Gastrocnemius medialis (tissue), 4 donors: ENCODE results near the gene TRAF2. TPM values are rescaled to one million over a fixed set of nuclear protein-coding genes. Genes with fewer than 3 reads are reported as not detected.

Source experiments
- ATAC-seq, 2 donors: fragments of 150-250 bp; one replicate each; pipeline ENCODE4 v1.9.1; 2016
- DNase-seq, 2 donors: peaks; one replicate each; pipeline ENCODE4 v3.0.0-alpha.2; 2019
- H3K27ac ChIP-seq, 4 donors: fragments of 200-600 bp; sonication (generic); 1 replicate in 1 of 4; 2 replicates in 3 of 4; pipeline ENCODE4 v1.5.1; 2016 to 2018; ENCODE audit warnings: mild to moderate bottlenecking in 2 of 4, moderate library complexity in 1 of 4
- H3K27me3 ChIP-seq, 3 donors: fragments of 200-600 bp; sonication (generic) in 2 of 3; 1 replicate in 1 of 3; 2 replicates in 2 of 3; pipeline versions ENCODE4 v1.5.1 to v1.6.0; 2016 to 2019; ENCODE audit warnings: mild to moderate bottlenecking in 1 of 3, moderate library complexity in 1 of 3
- H3K36me3 ChIP-seq, 2 donors: fragments of 200-600 bp; sonication (generic) in 1 of 2; one replicate each; pipeline ENCODE4 v1.5.1; 2017 to 2018
- H3K4me1 ChIP-seq, 2 donors: fragments of 200-600 bp; sonication (generic) in 1 of 2; one replicate each; pipeline ENCODE4 v1.5.1; 2016 to 2017; ENCODE audit warnings: mild to moderate bottlenecking in 2 of 2
- H3K4me3 ChIP-seq, 4 donors: fragments of 200-600 bp; sonication (generic) in 3 of 4; 1 replicate in 1 of 4; 2 replicates in 3 of 4; pipeline ENCODE4 v1.5.1; 2016 to 2019; ENCODE audit warnings: mild to moderate bottlenecking in 2 of 4
- H3K9me3 ChIP-seq, 3 donors: fragments of 200-600 bp; sonication (generic) in 2 of 3; 1 replicate in 1 of 3; 2 replicates in 2 of 3; pipeline ENCODE4 v1.5.1; 2016 to 2019
- CTCF ChIP-seq, 5 experiments: fragments of 450-650 bp in 3 of 5; fragments of 200-600 bp in 2 of 5; sonication (generic) in 2 of 5; IDR thresholded peaks in 4 of 5; conservative IDR thresholded peaks in 1 of 5; 1 replicate in 4 of 5; 2 replicates in 1 of 5; pipeline ENCODE4 v1.5.1; 2016 to 2019; ENCODE audit warnings: antibody characterized with exemption in 5 of 5, mild to moderate bottlenecking in 3 of 5, moderate library complexity in 3 of 5
- POLR2A ChIP-seq, 2 donors: fragments of 450-650 bp; IDR thresholded peaks; one replicate each; pipeline ENCODE4 v1.6.1; 2017; ENCODE audit warnings: antibody characterized with exemption in 2 of 2, mild to moderate bottlenecking in 2 of 2, moderate library complexity in 2 of 2
- in situ Hi-C, 4 donors: fragments of 200-750 bp; cut with MboI; loops; one replicate each; pipeline versions ENCODE4 v1.15.0 to v1.8.0; 2017; ENCODE audit warnings: low sequenced_read_pairs in 4 of 4
- intact Hi-C: fragments of 100-400 bp; cut with DNase I; formaldehyde crosslinking; loops from one replicate; pipeline ENCODE4 v1.15.1; 2023; ENCODE audit warnings: low total_unique reads
- total RNA-seq, 4 donors: library from RNA; depleted of rRNA; stranded (reverse); fragments of >200 nt; gene quantifications; one replicate each; pipeline versions ENCODE4 v1.1.0 to v1.2.3, GENCODE V29; 2016

The TRAF2 gene
- total RNA-seq, 4 donors from 2014 or later: 3.5 to 6.6 (median 4.8) TPM

DNA sequence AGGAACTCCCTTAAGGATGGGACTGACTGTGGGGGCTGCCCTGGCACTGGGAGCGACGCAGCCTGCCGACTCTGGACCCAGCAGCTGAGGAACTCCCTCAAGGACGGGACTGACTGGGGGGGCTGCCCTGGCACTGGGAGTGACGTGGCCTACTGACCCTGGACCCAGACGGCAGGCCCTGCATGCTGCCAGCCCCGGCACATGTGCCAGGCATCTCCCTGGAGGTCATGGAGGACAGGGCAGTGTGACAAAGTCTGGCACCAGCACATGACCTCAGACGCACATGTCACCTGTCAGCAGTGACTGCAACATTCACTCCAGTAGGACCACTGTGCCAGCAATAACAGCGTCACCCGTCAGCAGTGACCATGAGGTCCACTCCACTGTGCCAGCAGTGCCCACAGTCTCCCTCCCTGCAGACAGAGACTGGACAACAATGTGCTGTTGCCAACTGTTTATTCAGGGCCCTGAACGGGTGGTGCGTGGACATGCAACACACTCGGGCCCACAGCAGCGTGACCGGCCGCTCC, 53.7 kb downstream of the TRAF2 start:
- Histone ChIP-seq H3K36me3 (peaks cover 0 to 28% of the 10 kb centered on the region in 2 donors), H3K9me3 (no peaks in the 10 kb centered on the region), H3K4me1 (peaks cover 23 to 45% of the 10 kb centered on the region in 2 donors), H3K4me3 (peak overlapping the region in 1 of 4 donors; percentile 95), H3K27me3 (no peaks in the 10 kb centered on the region), H3K27ac (peak overlapping the region; percentile 92 to 98 (median 96))
- DNase-seq: peak; percentile 88 to 98
- in situ Hi-C loops (loop anchor here in 2 of 4 donors (10.0 to 25.0 kb wide), 2 partner anchors 95 to 153 kb away; partner anchors contain the start of genes CCDC183 (in 1 of the 2), FUT7 (in 1 of the 2) and TMEM141 (in 1 of the 2)), intact Hi-C loops (loop anchor here (1.0 to 5.0 kb wide), 3 partner anchors 12 to 253 kb away; partner anchors contain the start of genes AGPAT2 and TRAF2)
- peak; percentile 77 to 79 for ATAC-seq
- peak; percentile 85 to 89 for TF ChIP-seq POLR2A (IDR thresholded peaks at IDR 0.05)
- no peak for TF ChIP-seq CTCF (IDR thresholded peaks at IDR 0.05 in 4 of 5, conservative IDR thresholded peaks at IDR 0.05 in 1 of 5)

DNA sequence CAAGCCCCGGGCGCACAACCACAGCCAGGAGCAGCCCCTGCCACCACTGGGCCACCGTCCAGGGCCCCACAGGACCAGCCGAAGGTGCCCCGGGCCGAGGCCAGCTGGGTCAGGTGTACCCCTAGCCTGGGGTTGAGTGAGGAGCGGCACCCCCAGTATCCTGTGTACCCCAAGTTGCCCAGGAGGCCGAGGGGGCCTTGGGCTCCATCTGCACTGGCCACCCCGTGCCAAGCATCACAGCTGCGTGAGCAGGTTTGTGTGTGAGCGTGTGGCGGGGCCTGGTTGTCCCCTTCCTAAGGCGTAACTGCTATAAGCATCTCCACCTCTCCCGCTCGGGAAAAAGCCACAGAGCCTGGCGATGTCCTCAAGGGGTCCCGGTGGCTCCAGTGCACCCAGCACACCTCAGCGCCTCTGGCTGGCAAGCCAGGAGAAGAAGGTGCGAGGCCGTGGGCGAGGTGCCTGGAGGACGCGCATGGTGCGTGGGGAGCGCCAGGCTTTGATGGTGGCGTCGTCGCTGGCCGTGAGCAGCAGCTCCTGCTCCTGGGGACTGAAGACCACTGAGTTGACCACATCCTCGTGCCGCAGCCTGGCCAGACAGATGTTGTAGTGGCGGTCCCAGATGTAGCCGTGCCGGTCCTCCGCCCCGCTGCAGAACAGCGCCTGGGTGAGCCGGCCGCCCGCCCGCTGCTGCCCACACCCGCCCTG, 54.4 kb downstream of the TRAF2 start:
- in situ Hi-C loops (loop anchor here in 2 of 4 donors (10.0 to 25.0 kb wide), 2 partner anchors 94 to 153 kb away; partner anchors contain the start of genes CCDC183 (in 1 of the 2), FUT7 (in 1 of the 2) and TMEM141 (in 1 of the 2)), intact Hi-C loops (loop anchor here (1.0 to 5.0 kb wide), 3 partner anchors 12 to 253 kb away; partner anchors contain the start of genes AGPAT2 and TRAF2)
- TF ChIP-seq POLR2A (IDR thresholded peaks at IDR 0.05): no peak
- TF ChIP-seq CTCF (IDR thresholded peaks at IDR 0.05 in 4 of 5, conservative IDR thresholded peaks at IDR 0.05 in 1 of 5): no peak
- peak overlapping the region; percentile 92 to 97 (median 96) for H3K27ac ChIP-seq
- DNase-seq (no peak), ATAC-seq (no peak)
- H3K4me3 ChIP-seq: peak overlapping the region in 1 of 4 donors; percentile 95
- H3K27me3 ChIP-seq: no peaks in the 10 kb centered on the region
- peaks cover 0 to 28% of the 10 kb centered on the region in 2 donors for H3K36me3 ChIP-seq
- H3K4me1 ChIP-seq: peaks cover 23 to 46% of the 10 kb centered on the region in 2 donors
- H3K9me3 ChIP-seq: no peaks in the 10 kb centered on the region

DNA sequence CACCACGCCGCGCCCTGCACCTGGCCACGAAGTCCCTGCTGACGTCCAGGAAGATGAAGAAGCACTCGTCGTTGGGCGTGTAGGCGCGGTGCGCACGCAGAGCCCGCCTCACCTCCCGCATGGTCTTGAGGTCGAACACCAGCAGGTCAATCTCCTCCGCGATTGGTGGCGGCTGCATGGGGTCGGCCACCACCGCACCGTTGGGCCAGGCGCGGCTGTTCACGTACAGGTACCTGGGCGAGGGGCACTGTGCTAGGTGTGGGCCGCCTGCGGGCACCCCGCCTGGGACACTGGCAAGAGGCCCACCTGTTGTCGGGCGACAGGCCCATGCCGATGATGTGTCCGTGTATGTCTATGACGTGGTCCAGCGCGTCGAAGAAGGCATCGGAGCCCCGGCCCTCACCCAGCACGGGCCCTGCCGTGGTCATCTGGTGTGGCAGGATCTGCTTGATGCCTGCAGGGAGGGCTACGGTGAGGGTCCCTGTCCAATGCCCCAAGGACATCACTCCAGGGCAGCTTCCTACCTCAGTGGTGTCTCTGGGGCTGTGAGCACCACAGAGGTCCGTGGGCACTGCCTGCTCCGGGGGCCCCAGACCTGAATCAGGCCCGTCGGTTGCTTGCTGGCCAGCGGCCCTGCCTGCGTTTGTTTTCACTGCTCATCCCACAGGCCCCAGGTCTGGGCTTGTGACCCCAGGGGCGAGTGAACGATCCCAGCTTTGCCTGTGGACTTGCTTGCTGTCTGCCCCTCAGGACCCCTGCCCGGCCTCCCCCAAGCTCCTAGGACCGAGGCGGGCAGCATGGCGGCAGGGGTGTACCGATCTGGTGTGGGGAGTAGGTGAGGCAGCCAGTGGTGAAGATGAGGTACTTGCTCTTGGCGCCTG, 55.2 kb downstream of the TRAF2 start:
- TF ChIP-seq CTCF (IDR thresholded peaks at IDR 0.05 in 4 of 5, conservative IDR thresholded peaks at IDR 0.05 in 1 of 5) (no peak), POLR2A (IDR thresholded peaks at IDR 0.05) (no peak)
- in situ Hi-C loops: loop anchor here in 2 of 4 donors (10.0 to 25.0 kb wide), 2 partner anchors 93 to 154 kb away; partner anchors contain the start of genes CCDC183 (in 1 of the 2), FUT7 (in 1 of the 2) and TMEM141 (in 1 of the 2)
- Histone ChIP-seq H3K4me3 (peak overlapping the region in 1 of 4 donors; percentile 95), H3K36me3 (peaks cover 0 to 28% of the 10 kb centered on the region in 2 donors), H3K4me1 (peaks cover 23 to 46% of the 10 kb centered on the region in 2 donors), H3K9me3 (no peaks in the 10 kb centered on the region), H3K27ac (peak overlapping the region; percentile 92 to 97 (median 96)), H3K27me3 (no peaks in the 10 kb centered on the region)
- no peak for ATAC-seq
- DNase-seq: no peak
- intact Hi-C loops: loop anchor here (5.0 kb wide), 2 partner anchors 54 to 254 kb away; partner anchors contain the start of genes AGPAT2 and TRAF2
